ACHN (cell line): Measurements from ENCODE around the gene PDK4.
A peak's percentile ranks its signal among the peaks of the same experiment; 100 is the strongest.
"Not testable (repeated sequence)": the region's sequence is repeated elsewhere in the genome, so short reads cannot be mapped to it uniquely, and the experiment has no call there.

Experiments used
- DNase-seq: peaks from one replicate; pipeline ENCODE4 v3.0.0-alpha.2; 2015
- in situ Hi-C: cut with HindIII; loops from 2 replicates; pipeline ENCODE4 v1.10.0; 2017; ENCODE audit warnings: low sequenced_read_pairs, low pct_ligation_motif_present, low pct_unique_long_range_greater_than_20kb

PDK4 gene

GRCh38 chr7:95608359-95609173 is 12.2 kb upstream of the PDK4 start:
- DNase-seq, result peak; percentile 98
- in situ Hi-C loops, result no loop called here

- in situ Hi-C loops, result no loop called here
Observed at GRCh38 chr7:95607561-95607960, 11.2 kb upstream of the PDK4 start.

GRCh38 chr7:95605275-95605674 is 9.0 kb upstream of the PDK4 start:
- no peak for DNase-seq
- in situ Hi-C loops, result no loop called here

More at GRCh38 chr7:95607561-95607960, 11.2 kb upstream of the PDK4 start:
- no peak for DNase-seq

- DNase-seq, in situ Hi-C loops: not testable (repeated sequence)
Observed at GRCh38 chr7:95604811-95605210, 8.5 kb upstream of the PDK4 start.

GRCh38 chr7:95604397-95604796 is 8.1 kb upstream of the PDK4 start:
- in situ Hi-C loops, result not testable (repeated sequence)

GRCh38 chr7:95602421-95602820 is 6.1 kb upstream of the PDK4 start:
- no peak for DNase-seq
- in situ Hi-C loops, result no loop called here

More at GRCh38 chr7:95604397-95604796, 8.1 kb upstream of the PDK4 start:
- DNase-seq, result not testable (repeated sequence)

- in situ Hi-C loops, result no loop called here
- DNase-seq, result no peak
Observed at GRCh38 chr7:95601316-95601715, 5.0 kb upstream of the PDK4 start.

- in situ Hi-C loops, result no loop called here
- no peak for DNase-seq
Observed at GRCh38 chr7:95599069-95599468, 2.8 kb upstream of the PDK4 start.

GRCh38 chr7:95598511-95598910 is 2.2 kb upstream of the PDK4 start:
- DNase-seq, result no peak
- in situ Hi-C loops, result no loop called here

- no peak for DNase-seq
- in situ Hi-C loops, result no loop called here
Observed at GRCh38 chr7:95595746-95596197, 544 bp downstream of the PDK4 start.

GRCh38 chr7:95594185-95594584 is 2.1 kb downstream of the PDK4 start:
- in situ Hi-C loops, result no loop called here

GRCh38 chr7:95593343-95593742 is 3.0 kb downstream of the PDK4 start:
- in situ Hi-C loops, result no loop called here
- DNase-seq, result no peak

More at GRCh38 chr7:95594185-95594584, 2.1 kb downstream of the PDK4 start:
- DNase-seq, result no peak

GRCh38 chr7:95592570-95592969 is 3.7 kb downstream of the PDK4 start:
- in situ Hi-C loops, result no loop called here
- no peak for DNase-seq

GRCh38 chr7:95590387-95591248 is 5.7 kb downstream of the PDK4 start:
- no peak for DNase-seq
- in situ Hi-C loops, result no loop called here

GRCh38 chr7:95589766-95590165 is 6.5 kb downstream of the PDK4 start:
- in situ Hi-C loops, result no loop called here
- DNase-seq, result no peak

GRCh38 chr7:95589031-95589430 is 7.3 kb downstream of the PDK4 start:
- no peak for DNase-seq
- in situ Hi-C loops, result no loop called here

- no peak for DNase-seq
- in situ Hi-C loops, result no loop called here
Observed at GRCh38 chr7:95586951-95587301, 9.4 kb downstream of the PDK4 start.

GRCh38 chr7:95585426-95585789 is 10.9 kb downstream of the PDK4 start:
- in situ Hi-C loops, result no loop called here
- DNase-seq, result no peak

GRCh38 chr7:95584769-95585425 is 11.4 kb downstream of the PDK4 start:
- DNase-seq, result no peak
- in situ Hi-C loops, result no loop called here
